HepG2 (cell line): Measurements from ENCODE around the gene ERMARD. TPM values are rescaled to one million over a fixed set of nuclear protein-coding genes. Genes with fewer than 3 reads are reported as not detected.

Experiments used
- ATF7-NPFF ChIP-seq: sonication (generic); formaldehyde crosslinking; IDR thresholded peaks from 2 replicates; pipeline ENCODE4 v1.8.1; 2023; ENCODE audit warnings: mild to moderate bottlenecking, low read depth, missing genetic modification reagents, moderate library complexity
- GFI1 ChIP-seq: sonication (generic); formaldehyde crosslinking; IDR thresholded peaks from 2 replicates; pipeline ENCODE4 v1.5.0; 2020; ENCODE audit warnings: missing genetic modification reagents, mild to moderate bottlenecking, borderline replicate concordance
- IKZF4 ChIP-seq: sonication (generic); formaldehyde crosslinking; IDR thresholded peaks from 2 replicates; pipeline ENCODE4 v1.5.1; 2020; ENCODE audit warnings: borderline replicate concordance, mild to moderate bottlenecking, low read depth, missing genetic modification reagents; ENCODE audit errors: not compliant biosample characterization
- KDM5B ChIP-seq: sonication (generic); formaldehyde crosslinking; IDR thresholded peaks from 2 replicates; pipeline ENCODE4 v1.4.0; 2020; ENCODE audit warnings: missing genetic modification reagents, mild to moderate bottlenecking, borderline replicate concordance
- MEIS1 ChIP-seq: sonication (generic); formaldehyde crosslinking; IDR thresholded peaks from 2 replicates; pipeline ENCODE4 v1.9.0; 2021; ENCODE audit warnings: mild to moderate bottlenecking, missing genetic modification reagents, moderate library complexity, borderline replicate concordance
- RFX3 ChIP-seq: IDR thresholded peaks from 2 replicates; pipeline ENCODE4 v1.6.1; 2016; ENCODE audit warnings: missing biosample characterization, missing genetic modification reagents
- SP140L ChIP-seq: sonication (generic); formaldehyde crosslinking; IDR thresholded peaks from 2 replicates; pipeline ENCODE4 v1.4.0; 2020; ENCODE audit warnings: missing genetic modification reagents, borderline replicate concordance
- THAP9 ChIP-seq: sonication (generic); formaldehyde crosslinking; IDR thresholded peaks from 2 replicates; pipeline ENCODE4; 2020; ENCODE audit warnings: missing genetic modification reagents, mild to moderate bottlenecking, borderline replicate concordance
- ZFYVE20 ChIP-seq: sonication (generic); formaldehyde crosslinking; IDR thresholded peaks from 2 replicates; pipeline ENCODE4 v1.8.0; 2023; ENCODE audit warnings: low read depth, mild to moderate bottlenecking, moderate library complexity, missing genetic modification reagents, borderline replicate concordance
- ZKSCAN8 ChIP-seq: IDR thresholded peaks from 2 replicates; pipeline ENCODE4 v1.6.1; 2016; ENCODE audit warnings: borderline replicate concordance, missing genetic modification reagents, missing compliant biosample characterization
- ZNF12 ChIP-seq: sonication (generic); formaldehyde crosslinking; IDR thresholded peaks from 2 replicates; pipeline ENCODE4 v1.5.0; 2020; ENCODE audit warnings: missing genetic modification reagents
- ZNF234 ChIP-seq: sonication (generic); formaldehyde crosslinking; conservative IDR thresholded peaks from 2 replicates; pipeline ENCODE4 v1.5.1; 2020; ENCODE audit warnings: mild to moderate bottlenecking, missing genetic modification reagents
- ZNF260 ChIP-seq: sonication (generic); formaldehyde crosslinking; IDR thresholded peaks from 2 replicates; pipeline ENCODE4 v1.4.0; 2020; ENCODE audit warnings: missing genetic modification reagents, low read depth, mild to moderate bottlenecking, borderline replicate concordance
- ZNF441 ChIP-seq: sonication (generic); formaldehyde crosslinking; IDR thresholded peaks from 2 replicates; pipeline ENCODE4 v1.7.0; 2021; ENCODE audit warnings: missing genetic modification reagents, borderline replicate concordance
- ZNF546 ChIP-seq: sonication (generic); formaldehyde crosslinking; conservative IDR thresholded peaks from 2 replicates; pipeline ENCODE4 v1.8.1; 2023; ENCODE audit warnings: mild to moderate bottlenecking, missing genetic modification reagents
- ZNF607 ChIP-seq: sonication (generic); formaldehyde crosslinking; IDR thresholded peaks from 2 replicates; pipeline ENCODE4 v1.5.1; 2020; ENCODE audit warnings: missing genetic modification reagents, mild to moderate bottlenecking, borderline replicate concordance
- ZNF609 ChIP-seq: sonication (generic); formaldehyde crosslinking; IDR thresholded peaks from 2 replicates; pipeline ENCODE4 v1.4.0; 2020; ENCODE audit warnings: mild to moderate bottlenecking, missing genetic modification reagents, borderline replicate concordance
- ZNF644 ChIP-seq: IDR thresholded peaks from 2 replicates; pipeline ENCODE4 v1.6.1; 2016; ENCODE audit warnings: low read depth
- ZNF670 ChIP-seq: sonication (generic); formaldehyde crosslinking; IDR thresholded peaks from 2 replicates; pipeline ENCODE4 v1.8.0; 2022; ENCODE audit warnings: mild to moderate bottlenecking, missing genetic modification reagents, borderline replicate concordance
- polyA plus RNA-seq, 8 experiments: library from polyadenylated mRNA; depleted of rRNA in 3 of 8; stranded (reverse) in 7 of 8; unstranded in 1 of 8; fragments of >200 nt; fragmentation: Illumina TruSeq in 4 of 8; extraction: Trizol in 4 of 8; gene quantifications; 2 replicates each; pipeline versions ENCODE4 v1.2.1 to v1.2.3, GENCODE V29; 2011 to 2016; ENCODE audit warnings: low read depth in 4 of 8, missing spikeins in 1 of 8, mixed read lengths in 1 of 8; ENCODE audit not compliant: insufficient read depth in 1 of 8
- total RNA-seq, 5 experiments: library from RNA; depleted of rRNA; stranded (reverse); fragments of >200 nt; fragmentation: Illumina TruSeq; extraction: Trizol; gene quantifications; 2 replicates each; pipeline ENCODE4 v1.2.3, GENCODE V29; 2016; ENCODE audit warnings: low read depth in 1 of 5

The ERMARD gene
- total and polyA plus RNA-seq, 2 of the 13 experiments (the other 11 are each of a cell fraction or from before 2014, with no cell fraction given), result 8.8 to 10.7 TPM

GRCh38 chr6:169723200-169723909 is 28.1 kb upstream of the ERMARD start (continued):
- 0 out of 2 replicates have a peak, but pooled peaks have one; percentile 16 for TF ChIP-seq THAP9 (CRISPR knock-in tag)
- TF ChIP-seq IKZF4, result no peak
- no peak for TF ChIP-seq GFI1 (CRISPR knock-in tag)
- TF ChIP-seq MEIS1 (CRISPR knock-in tag), result no peak
- TF ChIP-seq ZNF644 (CRISPR knock-in tag), result no peak
- TF ChIP-seq ZNF260 (CRISPR knock-in tag), result no peak
- no peak for TF ChIP-seq ZNF12 (CRISPR knock-in tag)
- TF ChIP-seq RFX3, result no peak
- no peak for TF ChIP-seq ZNF546 (CRISPR knock-in tag)
- no peak for TF ChIP-seq ZNF609 (CRISPR knock-in tag)
- TF ChIP-seq ZKSCAN8, result no peak
- TF ChIP-seq ZNF441 (CRISPR knock-in tag), result no peak
- TF ChIP-seq ATF7-NPFF (CRISPR knock-in tag), result no peak
- TF ChIP-seq SP140L, result no peak
- TF ChIP-seq ZNF607, result 0 out of 2 replicates have a peak, but pooled peaks have one; percentile 20
- TF ChIP-seq ZNF234 (CRISPR knock-in tag), result 0 out of 2 replicates have a peak, but pooled peaks have one; percentile 36
- 0 out of 2 replicates have a peak, but pooled peaks have one; percentile 2 for TF ChIP-seq KDM5B (CRISPR knock-in tag)
- TF ChIP-seq ZNF670 (CRISPR knock-in tag), result no peak
- TF ChIP-seq ZFYVE20 (CRISPR knock-in tag), result no peak
